Mammary epithelial cell (primary cell): ENCODE measurements around the gene TEFM.

Source experiments
- EZH2 ChIP-seq: IDR thresholded peaks from 2 replicates; pipeline ENCODE4 v1.6.1; 2012; ENCODE audit warnings: low read length, inconsistent platforms, borderline replicate concordance
- TF ChIP-seq, protein P1 (sequence below), 2 donors: IDR thresholded peaks in 1 of 2; conservative IDR thresholded peaks in 1 of 2; 2 replicates each; pipeline ENCODE4 v1.5.1; 2011 to 2012; ENCODE audit warnings: inconsistent platforms in 2 of 2, low read length in 2 of 2, mild to moderate bottlenecking in 2 of 2, control low read depth in 1 of 2, low read depth in 1 of 2; ENCODE audit not compliant: insufficient read depth in 1 of 2; ENCODE audit errors: extremely low read depth in 1 of 2

GRCh38 chr17:30917050-30917449 is 11.0 kb upstream of the TEFM start:
- TF ChIP-seq, protein P1, sequence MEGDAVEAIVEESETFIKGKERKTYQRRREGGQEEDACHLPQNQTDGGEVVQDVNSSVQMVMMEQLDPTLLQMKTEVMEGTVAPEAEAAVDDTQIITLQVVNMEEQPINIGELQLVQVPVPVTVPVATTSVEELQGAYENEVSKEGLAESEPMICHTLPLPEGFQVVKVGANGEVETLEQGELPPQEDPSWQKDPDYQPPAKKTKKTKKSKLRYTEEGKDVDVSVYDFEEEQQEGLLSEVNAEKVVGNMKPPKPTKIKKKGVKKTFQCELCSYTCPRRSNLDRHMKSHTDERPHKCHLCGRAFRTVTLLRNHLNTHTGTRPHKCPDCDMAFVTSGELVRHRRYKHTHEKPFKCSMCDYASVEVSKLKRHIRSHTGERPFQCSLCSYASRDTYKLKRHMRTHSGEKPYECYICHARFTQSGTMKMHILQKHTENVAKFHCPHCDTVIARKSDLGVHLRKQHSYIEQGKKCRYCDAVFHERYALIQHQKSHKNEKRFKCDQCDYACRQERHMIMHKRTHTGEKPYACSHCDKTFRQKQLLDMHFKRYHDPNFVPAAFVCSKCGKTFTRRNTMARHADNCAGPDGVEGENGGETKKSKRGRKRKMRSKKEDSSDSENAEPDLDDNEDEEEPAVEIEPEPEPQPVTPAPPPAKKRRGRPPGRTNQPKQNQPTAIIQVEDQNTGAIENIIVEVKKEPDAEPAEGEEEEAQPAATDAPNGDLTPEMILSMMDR (conservative IDR thresholded peaks at IDR 0.05 in 1 of 2, IDR thresholded peaks at IDR 0.05 in 1 of 2; ENCODE audit: extremely low read depth in 1 of 2, insufficient read depth in 1 of 2, low read depth in 1 of 2, low read length in 2 of 2) = no peak
- no peak for TF ChIP-seq EZH2
